Sigmoid colon (tissue), 4 donors: ENCODE measurements around the gene FRYL.

Experiments used
- CTCF ChIP-seq, 4 experiments: fragments of 450-650 bp in 3 of 4; fragments of 200-600 bp in 1 of 4; IDR thresholded peaks; one replicate each; pipeline ENCODE4 v1.5.1; 2016 to 2019; ENCODE audit warnings: antibody characterized with exemption in 4 of 4, mild to moderate bottlenecking in 3 of 4, moderate library complexity in 2 of 4
- EP300 ChIP-seq, 4 donors: sonication (generic); formaldehyde crosslinking; IDR thresholded peaks; one replicate each; pipeline ENCODE4 v1.6.1; 2017; ENCODE audit warnings: antibody characterized with exemption in 4 of 4
- POLR2AphosphoS5 ChIP-seq, 4 donors: sonication (generic); formaldehyde crosslinking; IDR thresholded peaks; one replicate each; pipeline ENCODE4 v1.6.1; 2017; ENCODE audit warnings: antibody characterized with exemption in 4 of 4

GRCh38 chr4:48827622-48828021, 47.5 kb upstream of the FRYL start:
- TF ChIP-seq POLR2AphosphoS5 (IDR thresholded peaks at IDR 0.05) (no peak), CTCF (IDR thresholded peaks at IDR 0.05) (no peak), EP300 (IDR thresholded peaks at IDR 0.05) (no peak)
